SK-N-SH (cell line): ENCODE data around the gene OSBPL8. TPM values are rescaled to one million over a fixed set of nuclear protein-coding genes. Genes with fewer than 3 reads are reported as not detected.
"Not testable (repeated sequence)": the region's sequence is repeated elsewhere in the genome, so short reads cannot be mapped to it uniquely, and the experiment has no call there.

Experiments used
- CTCF ChIA-PET: fragments of 300-600, 350-600 bp; formaldehyde crosslinking; extraction: SDS; loops from one replicate; lab custom pipeline; 2021; lab: Yijun Ruan, JAX
- POLR2A ChIA-PET: fragments of 350-600 bp; sonication (Branson Sonifier 250); formaldehyde crosslinking; extraction: SDS; loops from one replicate; lab custom pipeline; 2020; ENCODE audit warnings: antibody characterized with exemption, inconsistent platforms; lab: Yijun Ruan, JAX
- DNase-seq: peaks from one replicate; pipeline ENCODE4 v3.0.0; 2012
- H2AFZ ChIP-seq: fragments of 200-600 bp; sonication (generic); 2 replicates; pipeline ENCODE4 v1.8.1; 2016; ENCODE audit warnings: antibody characterized with exemption, mild to moderate bottlenecking, low read depth
- H3F3A ChIP-seq: fragments of 200-600 bp; sonication (generic); replicated peaks from 2 replicates; pipeline ENCODE3; 2016; ENCODE audit warnings: antibody characterized with exemption, mild to moderate bottlenecking; ENCODE audit not compliant: insufficient read depth
- H3K27ac ChIP-seq, 2 experiments: fragments of 200-500 bp in 1 of 2; fragments of 200-600 bp in 1 of 2; sonication (Bioruptor generic) in 1 of 2; sonication (generic), shearing (Covaris generic) in 1 of 2; 2 replicates each; pipeline versions ENCODE4 v1.5.1 to v1.6.1; 2014 to 2016; ENCODE audit warnings: low read depth in 2 of 2, inconsistent platforms in 1 of 2, low read length in 1 of 2, mild to moderate bottlenecking in 1 of 2, mixed read lengths in 1 of 2
- H3K27me3 ChIP-seq: fragments of 200-600 bp; sonication (generic), shearing (Covaris generic); 2 replicates; pipeline ENCODE4 v1.6.1; 2016; ENCODE audit warnings: mixed run types; ENCODE audit not compliant: insufficient read depth
- H3K36me3 ChIP-seq, 2 experiments: fragments of 200-500 bp in 1 of 2; fragments of 200-600 bp in 1 of 2; sonication (Bioruptor generic) in 1 of 2; sonication (generic) in 1 of 2; replicated peaks in 1 of 2; 2 replicates each; pipeline versions ENCODE3 to v1.5.1; 2014 to 2016; ENCODE audit warnings: low read length in 1 of 2, mild to moderate bottlenecking in 1 of 2; ENCODE audit not compliant: insufficient read depth in 2 of 2, control insufficient read depth in 1 of 2
- H3K4me1 ChIP-seq, 2 experiments: fragments of 200-500 bp in 1 of 2; fragments of 200-600 bp in 1 of 2; sonication (Bioruptor generic) in 1 of 2; sonication (generic), shearing (Covaris generic) in 1 of 2; 2 replicates each; pipeline versions ENCODE4 v1.5.1 to v1.6.1; 2014 to 2016; ENCODE audit warnings: low read depth in 1 of 2, low read length in 1 of 2, mixed run types in 1 of 2; ENCODE audit not compliant: insufficient read depth in 2 of 2, control insufficient read depth in 1 of 2
- H3K4me2 ChIP-seq: fragments of 200-600 bp; sonication (generic), shearing (Covaris generic); 2 replicates; pipeline ENCODE4 v1.6.1; 2017; ENCODE audit warnings: mixed run types
- H3K4me3 ChIP-seq, 2 experiments: fragments of 200-500 bp in 1 of 2; fragments of 200-600 bp in 1 of 2; sonication (Bioruptor generic) in 1 of 2; sonication (generic), shearing (Covaris generic) in 1 of 2; 2 replicates each; pipeline versions ENCODE4 v1.5.1 to v1.8.1; 2014 to 2016; ENCODE audit warnings: low read depth in 2 of 2, inconsistent platforms in 1 of 2, low read length in 1 of 2, mild to moderate bottlenecking in 1 of 2, mixed read lengths in 1 of 2, moderate library complexity in 1 of 2
- H3K79me2 ChIP-seq: fragments of 200-600 bp; sonication (generic); 2 replicates; pipeline ENCODE4 v1.8.1; 2017; ENCODE audit warnings: mild to moderate bottlenecking; ENCODE audit not compliant: insufficient read depth
- H3K9ac ChIP-seq: fragments of 200-600 bp; sonication (generic); 2 replicates; pipeline ENCODE4 v1.6.1; 2017; ENCODE audit warnings: mixed run types
- H3K9me2 ChIP-seq: fragments of 200-600 bp; sonication (generic); 2 replicates; pipeline ENCODE4 v1.6.1; 2017; ENCODE audit warnings: mixed run types
- H3K9me3 ChIP-seq: fragments of 200-600 bp; sonication (generic); 2 replicates; pipeline ENCODE4 v1.6.1; 2017; ENCODE audit warnings: mixed run types, mild to moderate bottlenecking, moderate library complexity
- H4K20me1 ChIP-seq: fragments of 200-600 bp; sonication (generic); 2 replicates; pipeline ENCODE4 v1.6.1; 2017; ENCODE audit warnings: mild to moderate bottlenecking, mixed run types; ENCODE audit not compliant: insufficient read depth
- CHD2 ChIP-seq: fragments of 150-350 bp; IDR thresholded peaks from 2 replicates; pipeline ENCODE4 v1.6.1; 2018; ENCODE audit warnings: low read length; ENCODE audit not compliant: partially characterized antibody
- ELF1 ChIP-seq: IDR thresholded peaks from 2 replicates; pipeline ENCODE4 v1.4.0; 2012
- FOSL2 ChIP-seq: IDR thresholded peaks from 2 replicates; pipeline ENCODE4 v1.4.0; 2012; ENCODE audit warnings: low read depth, mild to moderate bottlenecking, moderate library complexity, borderline replicate concordance
- FOXJ3 ChIP-seq: sonication (generic); formaldehyde crosslinking; IDR thresholded peaks from 2 replicates; pipeline ENCODE4 v1.5.1; 2020; ENCODE audit warnings: mild to moderate bottlenecking, missing genetic modification reagents
- FOXM1 ChIP-seq: IDR thresholded peaks from 2 replicates; pipeline ENCODE4 v1.4.0; 2012; ENCODE audit warnings: low read depth, mild to moderate bottlenecking
- GABPA ChIP-seq: IDR thresholded peaks from 2 replicates; pipeline ENCODE4 v1.4.0; 2012; ENCODE audit warnings: low read depth, mild to moderate bottlenecking
- GATA2 ChIP-seq: sonication (generic); formaldehyde crosslinking; IDR thresholded peaks from 2 replicates; pipeline ENCODE4 v1.5.0; 2020; ENCODE audit warnings: mild to moderate bottlenecking, missing genetic modification reagents
- IRF3 ChIP-seq: fragments of 150-350 bp; IDR thresholded peaks from 2 replicates; pipeline ENCODE4 v1.6.1; 2016; ENCODE audit warnings: mild to moderate bottlenecking, low read depth, low read length
- JUND ChIP-seq: IDR thresholded peaks from 2 replicates; pipeline ENCODE4 v1.4.0; 2012
- MAX ChIP-seq: IDR thresholded peaks from 2 replicates; pipeline ENCODE4 v1.4.0; 2012; ENCODE audit warnings: low read depth
- MXI1 ChIP-seq: IDR thresholded peaks from 2 replicates; pipeline ENCODE4 v1.6.1; 2012; ENCODE audit warnings: mild to moderate bottlenecking, low read depth, low read length, improper control_type of control experiment
- NFIC ChIP-seq: IDR thresholded peaks from 2 replicates; pipeline ENCODE4 v1.4.0; 2012; ENCODE audit warnings: borderline replicate concordance
- PBX3 ChIP-seq: IDR thresholded peaks from 2 replicates; pipeline ENCODE4; 2012
- RCOR1 ChIP-seq: fragments of 150-350 bp; IDR thresholded peaks from 2 replicates; pipeline ENCODE4 v1.6.1; 2017; ENCODE audit warnings: antibody characterized with exemption, low read length
- RFX5 ChIP-seq: IDR thresholded peaks from 2 replicates; pipeline ENCODE4 v1.6.1; 2012; ENCODE audit warnings: mild to moderate bottlenecking, improper control_type of control experiment, low read length
- RXRA ChIP-seq: IDR thresholded peaks from 2 replicates; pipeline ENCODE4 v1.4.0; 2012; ENCODE audit warnings: low read depth, mild to moderate bottlenecking, borderline replicate concordance
- TCF12 ChIP-seq: IDR thresholded peaks from 2 replicates; pipeline ENCODE4 v1.4.0; 2012
- TEAD4 ChIP-seq: IDR thresholded peaks from 2 replicates; pipeline ENCODE4 v1.4.0; 2012; ENCODE audit warnings: mild to moderate bottlenecking, borderline replicate concordance; ENCODE audit not compliant: insufficient read depth
- WGBS: methylation state at CpG from one replicate; pipeline ENCODE4 v1.1.6; 2017; ENCODE audit warnings: low lambda C conversion rate; 5-methylcytosine and 5-hydroxymethylcytosine counted together
- polyA plus RNA-seq, 3 experiments: library from polyadenylated mRNA; depleted of rRNA; stranded (reverse); fragments of >200 nt; gene quantifications; 2 replicates each; pipeline ENCODE4 v1.2.3, GENCODE V29; 2012

The OSBPL8 gene
- polyA plus RNA-seq, 1 of the 3 experiments (the other 2 are of a cell fraction) = 10.6 TPM

- Histone ChIP-seq H3F3A (peaks cover 23% of the 10 kb centered on the region), H3K79me2 (no peaks in the 10 kb centered on the region)
- CTCF ChIA-PET = interaction anchor here (0.6 to 1.4 kb wide), 2 partner anchors 894 to 895 kb away, joined by 3 read pairs; no protein-coding TSS in a partner anchor
- TF ChIP-seq RCOR1 (no peak), TCF12 (no peak), TEAD4 (no peak), NFIC (no peak), GABPA (no peak), IRF3 (no peak), CHD2 (no peak), MXI1 (no peak), ELF1 (no peak), RFX5 (no peak), RXRA (no peak), FOXM1 (no peak), FOXJ3 (CRISPR knock-in tag) (no peak), GATA2 (no peak), FOSL2 (no peak), JUND (no peak), MAX (no peak), PBX3 (no peak)
- TF ChIP-seq, all 33 proteins: peak for 0
- no peaks in the 10 kb centered on the region for H3K27me3 ChIP-seq
- H2AFZ ChIP-seq = no peak overlapping the region
- H3K9me3 ChIP-seq = no peaks in the 10 kb centered on the region
- H3K4me3 ChIP-seq = no peak overlapping the region
- no peaks in the 10 kb centered on the region for H3K4me1 ChIP-seq
- H3K9ac ChIP-seq = no peak overlapping the region
- DNase-seq = no peak
- peaks cover 27 to 64% of the 10 kb centered on the region in 2 experiments for H3K36me3 ChIP-seq
- WGBS = 93% methylated on average over 1 of the region's 1 CpG
- H3K4me2 ChIP-seq = no peak overlapping the region
- no peaks in the 10 kb centered on the region for H4K20me1 ChIP-seq
- POLR2A ChIA-PET = no interaction called here
- no peaks in the 10 kb centered on the region for H3K9me2 ChIP-seq
- H3K27ac ChIP-seq = no peak overlapping the region
Measured at GRCh38 chr12:76379261-76379660, 180.3 kb downstream of the OSBPL8 start.

- POLR2A ChIA-PET, H3K4me1 ChIP-seq, H3K27me3 ChIP-seq, DNase-seq, H3K9me2 ChIP-seq, H2AFZ ChIP-seq, H3K4me3 ChIP-seq, H3K27ac ChIP-seq, H3K4me2 ChIP-seq, H3K79me2 ChIP-seq, H4K20me1 ChIP-seq, H3K9me3 ChIP-seq, H3K9ac ChIP-seq: not testable (repeated sequence)
- CTCF ChIA-PET = interaction anchor here (0.6 kb wide), 1 partner anchor 893 kb away, joined by 3 read pairs; no protein-coding TSS in a partner anchor
- WGBS = 100% methylated on average over 1 of the region's 1 CpG
- peaks cover 36 to 77% of the 10 kb centered on the region in 2 experiments for H3K36me3 ChIP-seq
- peaks cover 29% of the 10 kb centered on the region for H3F3A ChIP-seq
Measured at GRCh38 chr12:76376876-76377275, 182.7 kb downstream of the OSBPL8 start.
